WTC11 (cell line): ENCODE data around the gene DPYSL4. TPM values are rescaled to one million over a fixed set of nuclear protein-coding genes. Genes with fewer than 3 reads are reported as not detected.

Experiments used
- ATAC-seq: fragments of 200-7000 bp; cut with Tn5 transposase; 2 replicates; pipeline ENCODE4 v1.10.0; 2021; ENCODE audit warnings: mild to moderate bottlenecking, moderate library complexity
- CTCF ChIA-PET: fragments of 300-600 bp; sonication (Branson Sonifier 250); formaldehyde crosslinking; loops from one replicate; lab custom pipeline; 2021; ENCODE audit warnings: antibody characterized with exemption; lab: Charles Lee
- POLR2A ChIA-PET: fragments of 350-600 bp; sonication (Branson Sonifier 250); formaldehyde crosslinking; loops from one replicate; lab custom pipeline; 2021; ENCODE audit warnings: antibody characterized with exemption; lab: Charles Lee
- DNase-seq: peaks from one replicate; pipeline ENCODE4 v3.0.0; 2021; ENCODE audit warnings: low spot score
- H3K27ac Mint-ChIP-seq: 2 replicates; pipeline ENCODE4 v1.8.0; 2021; ENCODE audit warnings: mixed read lengths
- H3K27me3 Mint-ChIP-seq: 2 replicates; pipeline ENCODE4 v1.8.0; 2021; ENCODE audit warnings: low read depth, mild to moderate bottlenecking, moderate library complexity, mixed read lengths
- H3K36me3 Mint-ChIP-seq: 2 replicates; pipeline ENCODE4 v1.8.0; 2021; ENCODE audit warnings: mixed read lengths
- H3K4me1 Mint-ChIP-seq: 2 replicates; pipeline ENCODE4 v1.8.0; 2022; ENCODE audit warnings: mixed read lengths
- H3K4me3 Mint-ChIP-seq: 2 replicates; pipeline ENCODE4 v1.8.0; 2021; ENCODE audit warnings: mild to moderate bottlenecking, moderate library complexity, mixed read lengths
- H3K9me3 Mint-ChIP-seq: 2 replicates; pipeline ENCODE4 v1.8.0; 2021; ENCODE audit warnings: mixed read lengths
- ERG ChIP-seq: fragments of 250-450 bp; sonication (Bioruptor Pico); IDR thresholded peaks from 2 replicates; pipeline ENCODE4 v1.8.0; 2021; ENCODE audit warnings: mild to moderate bottlenecking
- OVOL2 ChIP-seq: fragments of 250-450 bp; sonication (Bioruptor Pico); IDR thresholded peaks from 2 replicates; pipeline ENCODE4 v1.9.0; 2021; ENCODE audit warnings: mild to moderate bottlenecking, borderline replicate concordance
- PRRX2 ChIP-seq: fragments of 250-450 bp; sonication (Bioruptor Pico); IDR thresholded peaks from 2 replicates; pipeline ENCODE4 v1.8.0; 2021; ENCODE audit warnings: mild to moderate bottlenecking
- RORB ChIP-seq: fragments of 250-450 bp; sonication (Bioruptor Pico); IDR thresholded peaks from 2 replicates; pipeline ENCODE4 v1.9.0; 2021; ENCODE audit warnings: mild to moderate bottlenecking
- SOX15 ChIP-seq: fragments of 250-450 bp; sonication (Bioruptor Pico); IDR thresholded peaks from 2 replicates; pipeline ENCODE4 v1.9.0; 2021; ENCODE audit warnings: mild to moderate bottlenecking
- STAT6 ChIP-seq: sonication (generic); formaldehyde crosslinking; conservative IDR thresholded peaks from 2 replicates; pipeline ENCODE4 v1.8.1; 2023; ENCODE audit warnings: mild to moderate bottlenecking, low read depth, missing genetic modification reagents, moderate library complexity
- TEAD1 ChIP-seq: sonication (generic); formaldehyde crosslinking; IDR thresholded peaks from 2 replicates; pipeline ENCODE4 v1.8.0; 2022; ENCODE audit warnings: mild to moderate bottlenecking, missing genetic modification reagents
- ZBTB21 ChIP-seq: sonication (generic); formaldehyde crosslinking; IDR thresholded peaks from 2 replicates; pipeline ENCODE4 v1.8.1; 2023; ENCODE audit warnings: mild to moderate bottlenecking, missing genetic modification reagents, borderline replicate concordance
- ZNF512 ChIP-seq: sonication (generic); formaldehyde crosslinking; IDR thresholded peaks from 2 replicates; pipeline ENCODE4 v1.8.1; 2022; ENCODE audit warnings: missing genetic modification reagents, borderline replicate concordance
- total RNA-seq: library from RNA; stranded (reverse); gene quantifications from 3 replicates; pipeline ENCODE4 v1.2.3, GENCODE V29; 2021
- TF ChIP-seq, protein P1 (sequence below): fragments of 250-450 bp; sonication (Bioruptor Pico); conservative IDR thresholded peaks from 2 replicates; pipeline ENCODE4 v1.9.0; 2021; ENCODE audit warnings: mild to moderate bottlenecking
- TF ChIP-seq, protein P2 (sequence below): sonication (generic); formaldehyde crosslinking; IDR thresholded peaks from 2 replicates; pipeline ENCODE4 v1.8.1; 2023; ENCODE audit warnings: mild to moderate bottlenecking, moderate library complexity, missing genetic modification reagents

The DPYSL4 gene
- total RNA-seq, 1 experiment from 2014 or later: 17.0 TPM

- TF ChIP-seq ERG (CRISPR knock-in tag) (no peak), TEAD1 (no peak), OVOL2 (CRISPR knock-in tag) (no peak)
Measured at GRCh38 chr10:132192076-132192975, 5.6 kb downstream of the DPYSL4 start (continued).

- TF ChIP-seq, protein P1, sequence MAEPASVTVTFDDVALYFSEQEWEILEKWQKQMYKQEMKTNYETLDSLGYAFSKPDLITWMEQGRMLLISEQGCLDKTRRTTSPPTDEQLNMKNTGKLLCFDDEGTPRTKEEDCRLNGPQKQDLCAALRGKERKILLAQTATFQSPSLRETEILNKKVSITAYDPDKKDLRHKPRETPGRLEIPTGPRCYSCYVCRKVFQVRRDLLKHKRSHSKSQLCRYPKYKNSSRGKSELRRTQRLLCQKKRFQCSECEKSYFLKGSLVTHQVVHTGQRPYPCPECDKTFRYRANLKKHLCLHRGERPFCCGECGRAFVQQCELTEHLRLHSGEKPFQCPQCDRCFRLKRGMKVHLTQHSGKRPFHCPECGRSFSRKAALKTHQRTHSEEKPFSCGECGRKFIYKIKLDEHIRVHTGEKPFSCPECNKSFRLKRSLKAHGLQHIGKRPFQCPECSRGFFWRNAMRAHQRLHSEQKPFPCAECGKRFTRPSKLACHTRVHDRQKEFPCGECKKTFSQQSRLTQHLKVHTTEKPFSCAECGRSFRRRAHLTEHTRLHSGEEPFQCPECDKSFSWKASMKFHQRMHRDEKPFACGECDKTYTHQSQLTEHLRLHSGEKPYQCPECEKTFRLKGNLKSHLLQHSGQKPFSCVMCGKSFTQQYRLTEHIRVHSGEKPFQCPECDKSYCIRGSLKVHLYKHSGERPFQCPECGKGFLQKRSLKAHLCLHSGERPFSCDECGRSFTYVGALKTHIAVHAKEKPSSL: no peak
- TF ChIP-seq ZBTB21 (no peak), ZNF512 (CRISPR knock-in tag) (no peak), STAT6 (CRISPR knock-in tag) (no peak), RORB (CRISPR knock-in tag) (no peak), SOX15 (no peak), PRRX2 (CRISPR knock-in tag) (no peak)
- TF ChIP-seq, protein P2, sequence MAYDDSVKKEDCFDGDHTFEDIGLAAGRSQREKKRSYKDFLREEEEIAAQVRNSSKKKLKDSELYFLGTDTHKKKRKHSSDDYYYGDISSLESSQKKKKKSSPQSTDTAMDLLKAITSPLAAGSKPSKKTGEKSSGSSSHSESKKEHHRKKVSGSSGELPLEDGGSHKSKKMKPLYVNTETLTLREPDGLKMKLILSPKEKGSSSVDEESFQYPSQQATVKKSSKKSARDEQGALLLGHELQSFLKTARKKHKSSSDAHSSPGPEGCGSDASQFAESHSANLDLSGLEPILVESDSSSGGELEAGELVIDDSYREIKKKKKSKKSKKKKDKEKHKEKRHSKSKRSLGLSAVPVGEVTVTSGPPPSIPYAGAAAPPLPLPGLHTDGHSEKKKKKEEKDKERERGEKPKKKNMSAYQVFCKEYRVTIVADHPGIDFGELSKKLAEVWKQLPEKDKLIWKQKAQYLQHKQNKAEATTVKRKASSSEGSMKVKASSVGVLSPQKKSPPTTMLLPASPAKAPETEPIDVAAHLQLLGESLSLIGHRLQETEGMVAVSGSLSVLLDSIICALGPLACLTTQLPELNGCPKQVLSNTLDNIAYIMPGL (CRISPR knock-in tag): no peak
- Mint-ChIP-seq H3K4me1 (peaks cover 1% of the 10 kb centered on the region; the same call in 1 of the 2 replicates), H3K36me3 (peaks cover 10% of the 10 kb centered on the region; the same call in 1 of the 2 replicates), H3K4me3 (no peak overlapping the region), H3K27ac (peak overlapping the region; percentile 32; the same call in 1 of the 2 replicates), H3K27me3 (peaks cover 23% of the 10 kb centered on the region), H3K9me3 (peaks cover 4% of the 10 kb centered on the region)
- POLR2A ChIA-PET: no interaction called here
- DNase-seq (no peak), ATAC-seq (no peak)
- CTCF ChIA-PET: no interaction called here
Measured at GRCh38 chr10:132192991-132193665, 6.4 kb downstream of the DPYSL4 start.
